Breast epithelium (tissue), 3 donors: ENCODE data around the gene CALHM6.

Source experiments
- POLR2A ChIP-seq: fragments of 450-650 bp; IDR thresholded peaks from one replicate; pipeline ENCODE4 v1.6.1; 2016; ENCODE audit warnings: antibody characterized with exemption, mild to moderate bottlenecking, moderate library complexity
- TF ChIP-seq, protein P1 (sequence below), 3 donors: fragments of 450-650 bp; IDR thresholded peaks; one replicate each; pipeline ENCODE4 v1.5.1; 2016 to 2017; ENCODE audit warnings: antibody characterized with exemption in 3 of 3, mild to moderate bottlenecking in 3 of 3, moderate library complexity in 3 of 3

GRCh38 chr6:116476002-116476678, 15.0 kb downstream of the CALHM6 start:
- TF ChIP-seq, protein P1, sequence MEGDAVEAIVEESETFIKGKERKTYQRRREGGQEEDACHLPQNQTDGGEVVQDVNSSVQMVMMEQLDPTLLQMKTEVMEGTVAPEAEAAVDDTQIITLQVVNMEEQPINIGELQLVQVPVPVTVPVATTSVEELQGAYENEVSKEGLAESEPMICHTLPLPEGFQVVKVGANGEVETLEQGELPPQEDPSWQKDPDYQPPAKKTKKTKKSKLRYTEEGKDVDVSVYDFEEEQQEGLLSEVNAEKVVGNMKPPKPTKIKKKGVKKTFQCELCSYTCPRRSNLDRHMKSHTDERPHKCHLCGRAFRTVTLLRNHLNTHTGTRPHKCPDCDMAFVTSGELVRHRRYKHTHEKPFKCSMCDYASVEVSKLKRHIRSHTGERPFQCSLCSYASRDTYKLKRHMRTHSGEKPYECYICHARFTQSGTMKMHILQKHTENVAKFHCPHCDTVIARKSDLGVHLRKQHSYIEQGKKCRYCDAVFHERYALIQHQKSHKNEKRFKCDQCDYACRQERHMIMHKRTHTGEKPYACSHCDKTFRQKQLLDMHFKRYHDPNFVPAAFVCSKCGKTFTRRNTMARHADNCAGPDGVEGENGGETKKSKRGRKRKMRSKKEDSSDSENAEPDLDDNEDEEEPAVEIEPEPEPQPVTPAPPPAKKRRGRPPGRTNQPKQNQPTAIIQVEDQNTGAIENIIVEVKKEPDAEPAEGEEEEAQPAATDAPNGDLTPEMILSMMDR (IDR thresholded peaks at IDR 0.05) = no peak
- TF ChIP-seq POLR2A = no peak
